ENCODE results near the gene PRDM16.

Gene PRDM16

DNA sequence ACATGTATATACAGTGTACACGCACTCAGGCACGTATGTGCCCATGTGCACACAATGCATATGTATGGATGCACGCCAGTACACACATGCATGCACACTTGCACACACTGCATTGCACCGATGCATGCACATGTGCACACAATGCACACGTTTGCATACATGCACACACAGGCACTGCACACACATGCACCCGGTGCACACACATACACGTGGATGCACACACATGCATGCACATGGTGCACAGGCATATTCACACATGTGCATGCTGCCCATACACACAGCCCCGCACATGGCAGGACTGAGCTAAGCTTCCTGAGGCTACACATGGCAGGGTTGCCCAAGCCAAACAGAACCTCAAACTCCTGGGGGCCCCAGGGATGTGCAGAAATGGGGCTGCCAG, 405.0 kb downstream of the PRDM16 start:
- DNase-seq, result no peak

DNA sequence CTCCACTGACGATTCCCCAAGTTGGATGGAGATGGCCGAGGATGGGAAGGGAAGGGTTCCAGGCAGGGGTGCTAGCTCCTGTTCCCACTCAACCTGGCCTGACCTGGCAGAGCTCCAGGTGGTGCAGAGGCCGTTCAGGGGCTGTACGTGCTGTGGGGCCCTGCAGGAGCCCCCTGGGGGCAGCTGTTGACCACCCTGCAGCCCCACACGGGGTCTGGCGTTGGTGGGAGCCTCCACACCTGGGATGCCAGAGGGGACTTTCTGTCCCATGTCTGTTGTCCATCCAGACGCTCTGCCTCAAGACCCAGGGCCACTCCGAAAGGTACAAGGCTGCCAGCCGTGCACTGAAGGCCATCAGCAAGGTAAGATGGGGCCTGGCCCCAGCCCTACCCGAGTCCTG, 405.4 kb downstream of the PRDM16 start:
- DNase-seq, result no peak

DNA sequence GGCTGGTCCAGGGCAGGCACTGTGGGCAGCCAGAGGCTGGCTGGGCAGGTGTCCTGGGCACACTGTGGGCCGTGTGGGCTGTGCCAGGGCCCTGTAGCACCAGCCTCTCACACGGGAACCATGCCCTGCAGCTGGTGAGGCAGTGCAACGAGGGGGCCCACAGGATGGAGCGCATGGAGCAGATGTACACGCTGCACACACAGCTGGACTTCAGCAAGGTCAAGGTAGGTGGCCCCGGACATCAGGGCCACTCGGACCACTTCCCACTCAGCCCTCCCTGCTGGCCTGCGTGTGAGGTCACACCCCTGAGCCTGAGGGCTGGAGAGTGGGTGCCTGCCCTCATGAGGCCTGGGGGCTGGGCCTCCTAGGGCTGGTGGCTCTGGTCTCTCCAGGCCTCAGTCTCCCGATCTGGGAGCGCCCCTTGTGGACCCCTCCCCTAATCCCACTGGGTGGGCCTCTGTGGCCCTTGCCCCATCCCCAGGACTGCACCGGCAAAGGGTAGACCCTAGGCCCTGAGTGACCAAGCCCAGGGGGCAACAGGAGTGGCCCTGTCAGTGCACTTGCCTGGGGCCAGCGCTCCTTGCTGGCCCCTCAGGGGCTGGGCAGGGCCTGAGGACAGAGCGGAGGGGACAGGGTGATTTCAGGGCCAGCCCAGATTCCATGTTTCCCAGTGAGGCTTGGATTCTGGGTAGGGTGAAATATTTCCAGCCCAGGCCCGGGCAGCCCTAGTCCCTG, 407.0 kb downstream of the PRDM16 start:
- no peak for DNase-seq

DNA sequence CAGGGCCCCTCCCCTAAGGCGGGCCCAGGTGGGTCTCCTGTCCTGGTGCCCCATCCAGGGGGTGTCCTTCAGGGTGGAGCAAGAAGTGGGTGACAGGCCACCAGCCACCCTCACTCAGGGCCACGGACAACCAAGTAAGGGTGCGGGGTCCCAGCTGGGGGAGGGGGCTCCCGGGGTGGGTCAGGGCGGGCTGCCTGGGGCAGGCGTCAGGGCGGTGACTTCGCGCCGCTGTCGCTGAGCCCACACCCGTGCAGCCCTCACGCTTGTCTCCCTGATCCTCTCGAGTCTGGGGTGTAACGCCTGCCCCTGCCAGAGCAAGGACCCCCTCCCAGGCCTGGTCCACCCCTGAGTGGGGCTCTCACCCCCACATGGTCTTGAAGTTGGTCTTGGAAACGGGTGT, 407.7 kb downstream of the PRDM16 start:
- DNase-seq, result no peak

DNA sequence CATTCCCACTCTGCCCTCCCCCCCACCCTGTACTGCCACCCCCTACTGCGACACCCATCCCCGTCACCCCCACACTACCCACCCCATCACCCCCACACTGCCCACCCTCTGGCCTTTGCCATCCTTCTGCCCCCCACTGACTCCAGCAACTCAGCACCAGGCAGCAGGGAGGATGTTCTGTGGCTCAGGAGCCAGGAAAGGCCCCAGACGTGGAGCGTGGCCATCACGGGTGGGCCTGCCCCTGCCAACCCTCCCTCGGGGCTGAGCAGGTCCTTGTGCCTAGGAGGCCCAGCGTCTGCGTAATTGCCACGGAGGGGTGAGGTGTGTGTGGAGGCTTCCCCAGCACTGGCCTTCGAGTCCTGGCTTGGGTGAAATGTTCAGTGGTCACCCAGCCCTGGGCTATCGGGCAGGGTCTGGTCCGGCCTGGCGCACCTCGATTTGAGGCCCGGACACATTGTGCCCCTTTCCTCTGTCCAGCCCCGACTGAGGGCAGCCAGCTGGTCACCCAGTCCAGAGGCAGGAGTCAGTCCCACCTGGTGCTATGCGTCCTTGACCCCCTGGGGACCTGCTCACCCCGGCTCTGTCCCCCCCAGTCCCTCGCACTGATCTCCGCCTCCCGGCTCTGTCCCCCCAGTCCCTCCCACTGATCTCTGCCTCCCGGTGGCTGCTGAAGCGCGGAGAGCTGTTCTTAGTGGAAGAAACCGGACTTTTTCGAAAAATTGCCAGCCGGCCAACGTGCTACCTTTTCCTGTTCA, 408.4 kb downstream of the PRDM16 start:
- no peak for DNase-seq

DNA sequence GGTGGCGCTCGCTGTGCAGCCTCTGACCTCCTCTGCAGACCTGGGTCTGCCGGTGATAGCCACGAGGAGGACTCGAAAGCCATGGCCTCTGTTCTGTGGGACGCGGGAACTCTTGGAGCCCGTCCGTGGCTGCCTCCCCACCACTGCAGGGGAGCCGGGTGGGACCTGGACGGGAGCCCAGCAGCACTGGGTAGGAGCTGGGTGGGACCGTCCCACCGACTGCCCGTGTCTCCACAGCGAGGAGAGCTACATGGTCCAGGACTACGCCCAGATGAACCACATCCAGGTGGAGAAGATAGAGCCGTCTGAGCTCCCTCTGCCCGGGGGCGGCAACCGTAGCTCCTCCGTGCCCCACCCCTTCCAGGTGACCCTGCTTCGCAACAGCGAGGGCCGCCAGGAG, 409.2 kb downstream of the PRDM16 start:
- DNase-seq, result no peak

DNA sequence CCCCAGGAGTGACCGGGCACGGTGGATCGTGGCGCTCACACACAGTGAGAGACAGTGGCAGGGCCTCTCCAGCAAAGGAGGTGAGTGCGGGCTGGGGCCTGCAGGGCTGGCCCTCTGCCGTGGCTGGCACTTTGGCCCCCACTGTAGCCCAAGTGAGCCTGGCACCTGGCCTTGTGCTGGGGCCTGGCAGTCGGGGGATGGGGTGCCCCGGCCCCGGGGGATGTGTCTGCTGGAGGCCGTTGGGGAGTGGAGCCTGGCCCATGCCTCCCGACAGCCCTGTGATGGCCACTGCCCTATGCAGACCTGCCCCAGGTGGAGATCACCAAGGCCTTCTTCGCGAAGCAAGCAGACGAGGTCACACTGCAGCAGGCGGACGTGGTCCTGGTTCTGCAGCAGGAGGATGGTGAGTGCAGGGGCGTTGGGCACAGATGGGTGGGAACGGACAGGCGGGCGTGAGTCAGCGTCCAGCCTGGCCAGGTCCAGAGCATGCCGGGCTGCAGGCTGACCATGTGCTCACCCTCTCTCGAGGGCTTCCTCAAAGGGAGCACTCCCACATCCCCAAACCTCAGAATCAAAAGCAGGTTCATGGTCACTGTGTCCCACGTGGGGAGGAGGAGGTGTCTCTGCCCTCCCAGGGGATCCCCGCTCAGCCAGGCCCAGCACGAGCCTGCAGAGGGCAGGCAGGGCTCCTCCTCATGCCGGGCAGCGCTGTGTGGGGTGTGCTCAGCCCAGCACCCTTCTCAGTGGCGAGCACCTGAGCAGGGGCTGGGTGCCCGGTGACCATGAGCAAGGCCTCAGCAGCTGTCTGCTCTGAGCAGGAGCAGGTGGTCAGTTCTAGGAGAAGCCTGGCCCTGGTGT, 410.7 kb downstream of the PRDM16 start:
- no peak for DNase-seq

DNA sequence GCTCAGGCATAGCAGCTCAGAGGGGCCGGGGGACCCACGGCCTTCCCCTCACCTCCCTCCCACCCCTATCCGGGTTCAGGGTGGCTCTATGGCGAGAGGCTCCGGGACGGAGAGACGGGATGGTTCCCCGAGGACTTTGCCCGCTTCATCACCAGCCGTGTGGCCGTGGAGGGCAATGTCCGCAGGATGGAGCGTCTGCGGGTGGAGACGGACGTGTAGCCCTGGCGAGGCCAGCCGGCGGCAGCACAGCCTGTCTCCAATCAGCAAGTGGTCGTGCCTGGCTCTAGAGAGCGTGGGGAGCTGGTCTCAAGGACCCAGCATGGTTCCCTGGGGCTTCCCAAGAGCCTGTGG, 411.3 kb downstream of the PRDM16 start:
- DNase-seq, result no peak

DNA sequence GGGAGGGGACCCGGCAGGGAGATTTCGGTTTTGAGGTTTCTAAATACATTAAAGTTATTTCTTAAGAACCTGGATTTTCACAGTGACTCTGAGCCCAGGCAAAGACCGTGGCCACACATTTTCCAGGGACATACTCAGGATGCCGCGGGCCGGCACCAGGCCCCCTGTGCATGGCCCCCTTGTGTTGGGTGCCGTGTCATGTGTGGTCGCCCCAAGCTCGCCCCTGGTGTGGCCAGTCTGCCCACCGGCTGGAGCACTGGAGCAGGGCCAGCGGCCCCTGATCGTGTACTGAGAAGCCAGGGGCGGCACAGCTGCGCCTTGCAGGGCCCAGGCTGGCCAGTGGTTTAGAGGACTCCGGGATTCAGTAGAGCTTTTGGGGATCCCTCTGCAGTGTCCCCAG, 412.0 kb downstream of the PRDM16 start:
- DNase-seq, result no peak

DNA sequence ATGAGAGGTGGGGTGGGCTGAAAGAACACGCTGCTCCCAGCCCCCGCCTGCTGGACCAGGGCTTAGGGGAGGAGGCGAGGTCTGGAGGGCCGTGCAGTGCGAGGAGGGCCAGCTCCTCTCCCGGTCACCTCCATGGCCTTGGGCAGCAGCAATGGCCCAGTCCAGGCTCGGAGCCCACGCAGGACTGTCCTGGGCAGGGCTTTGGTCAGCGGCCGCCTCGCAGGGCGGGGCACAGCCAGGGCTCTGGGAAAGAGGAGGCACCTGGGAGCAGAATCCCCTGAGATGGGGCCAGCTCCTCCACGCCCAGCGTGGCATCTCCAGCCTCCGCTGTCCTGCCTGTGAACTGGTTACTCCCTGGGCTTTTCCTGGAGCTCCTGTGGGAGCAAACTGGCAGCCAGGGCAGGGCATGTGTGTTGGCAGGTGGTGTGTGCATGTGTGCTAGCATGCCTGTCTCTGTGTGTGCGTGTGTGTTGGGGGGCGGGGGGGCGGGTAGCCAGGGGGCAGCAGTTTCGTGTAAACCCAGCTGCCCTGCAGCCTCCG, 412.9 kb downstream of the PRDM16 start:
- DNase-seq, result no peak

DNA sequence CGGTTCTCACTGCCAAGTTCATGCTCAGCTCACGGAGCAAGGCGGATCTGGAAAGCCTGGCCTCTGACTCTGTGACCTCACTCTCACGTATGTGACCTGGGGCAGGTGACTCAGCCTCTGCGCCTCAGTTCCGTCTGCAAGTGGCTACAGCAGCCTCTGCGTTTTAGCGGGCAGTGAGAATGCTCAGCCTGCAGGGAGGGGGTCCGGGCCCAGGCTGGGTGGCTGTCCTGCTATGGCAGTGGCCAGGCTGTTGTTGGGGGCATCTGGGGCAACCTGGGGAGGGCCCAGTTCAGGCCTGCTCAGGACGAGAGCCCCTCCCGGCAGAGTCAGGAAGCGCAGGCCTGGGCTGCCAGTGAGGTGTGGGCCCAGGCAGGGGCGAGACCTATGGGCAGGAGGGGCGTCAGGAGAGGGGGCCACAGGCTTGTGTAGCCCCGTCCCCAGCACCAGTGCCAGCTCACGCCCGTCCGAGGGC, 413.4 kb downstream of the PRDM16 start:
- DNase-seq, result no peak

DNA sequence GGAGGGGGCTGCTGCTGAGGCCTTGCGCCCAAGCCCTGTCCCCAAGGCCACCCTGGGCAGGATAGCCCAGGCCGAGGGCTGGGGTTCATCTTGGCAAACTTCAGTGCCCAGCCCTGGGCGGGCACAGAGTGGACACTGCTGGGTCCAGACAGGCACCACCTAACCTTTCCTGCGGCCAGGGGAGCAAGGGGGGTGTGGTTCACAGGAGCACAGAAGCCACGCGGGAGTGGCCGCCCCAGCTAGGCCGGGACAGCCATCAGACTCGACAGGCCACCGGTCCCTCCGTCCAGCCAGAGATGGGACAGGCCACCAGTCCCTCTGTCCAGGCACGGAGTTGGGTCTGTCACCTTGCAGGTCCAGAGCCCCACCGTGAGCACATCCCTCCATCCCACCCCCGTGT, 414.4 kb downstream of the PRDM16 start:
- DNase-seq, result no peak

DNA sequence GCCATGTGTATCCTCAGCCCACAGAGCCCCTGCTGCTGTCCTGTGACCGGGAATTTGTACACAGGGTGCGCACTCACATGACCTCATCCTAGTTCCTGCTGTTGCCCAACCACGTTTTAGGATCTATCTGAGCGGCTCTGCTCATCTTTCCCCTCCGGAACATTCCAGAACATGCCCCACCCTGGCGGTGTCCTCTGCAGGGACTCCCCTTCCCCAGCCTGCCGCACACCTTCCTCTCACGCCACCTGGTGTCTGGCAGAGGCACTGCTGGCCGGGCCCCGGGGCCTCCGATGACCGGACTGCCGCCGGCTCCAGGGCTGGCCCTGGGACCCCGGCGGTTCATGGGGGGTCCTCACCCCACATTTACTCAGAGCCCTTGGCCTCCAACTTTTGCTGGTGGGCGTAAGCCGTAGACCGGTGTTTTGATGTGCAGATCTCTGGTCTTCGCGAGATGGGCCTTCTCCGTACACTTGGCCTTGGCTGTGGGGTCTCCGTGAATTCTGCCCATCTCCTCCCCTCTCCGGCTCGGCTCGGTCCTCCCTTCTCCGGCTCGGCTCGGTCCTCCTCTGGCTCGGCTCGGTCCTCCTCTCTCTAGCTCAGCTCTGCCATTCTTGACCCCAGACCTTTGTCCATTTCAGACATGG, 414.9 kb downstream of the PRDM16 start:
- no peak for DNase-seq

DNA sequence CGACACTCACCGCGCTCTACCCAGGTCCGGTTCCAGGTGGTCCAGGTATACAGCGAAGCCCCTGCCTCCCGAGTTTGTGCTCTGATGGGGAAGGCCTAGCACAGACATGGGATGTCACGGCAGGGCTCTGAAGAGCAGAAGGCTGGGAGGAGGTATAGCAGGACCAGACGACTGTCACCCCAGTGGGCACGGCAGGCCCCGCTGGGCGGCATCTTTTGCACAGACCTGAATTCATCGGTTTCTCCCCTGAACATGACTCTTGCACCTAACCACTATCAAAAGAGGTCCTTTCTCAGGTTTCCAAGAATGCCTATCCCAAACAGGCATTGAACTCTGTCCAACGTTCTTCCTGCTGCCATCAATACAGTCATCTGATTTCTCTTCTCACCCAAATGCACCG, 416.0 kb downstream of the PRDM16 start:
- no peak for DNase-seq

Data from DMS153 (cell line).